ENCODE measurements around the gene MAPT. TPM values are rescaled to one million over a fixed set of nuclear protein-coding genes. Genes with fewer than 3 reads are reported as not detected.
"Not testable (repeated sequence)": the region's sequence is repeated elsewhere in the genome, so short reads cannot be mapped to it uniquely, and the experiment has no call there.

The MAPT gene
- total RNA-seq, 4 donors from 2014 or later: 3.6 to 6.5 (median 4.5) TPM

DNA sequence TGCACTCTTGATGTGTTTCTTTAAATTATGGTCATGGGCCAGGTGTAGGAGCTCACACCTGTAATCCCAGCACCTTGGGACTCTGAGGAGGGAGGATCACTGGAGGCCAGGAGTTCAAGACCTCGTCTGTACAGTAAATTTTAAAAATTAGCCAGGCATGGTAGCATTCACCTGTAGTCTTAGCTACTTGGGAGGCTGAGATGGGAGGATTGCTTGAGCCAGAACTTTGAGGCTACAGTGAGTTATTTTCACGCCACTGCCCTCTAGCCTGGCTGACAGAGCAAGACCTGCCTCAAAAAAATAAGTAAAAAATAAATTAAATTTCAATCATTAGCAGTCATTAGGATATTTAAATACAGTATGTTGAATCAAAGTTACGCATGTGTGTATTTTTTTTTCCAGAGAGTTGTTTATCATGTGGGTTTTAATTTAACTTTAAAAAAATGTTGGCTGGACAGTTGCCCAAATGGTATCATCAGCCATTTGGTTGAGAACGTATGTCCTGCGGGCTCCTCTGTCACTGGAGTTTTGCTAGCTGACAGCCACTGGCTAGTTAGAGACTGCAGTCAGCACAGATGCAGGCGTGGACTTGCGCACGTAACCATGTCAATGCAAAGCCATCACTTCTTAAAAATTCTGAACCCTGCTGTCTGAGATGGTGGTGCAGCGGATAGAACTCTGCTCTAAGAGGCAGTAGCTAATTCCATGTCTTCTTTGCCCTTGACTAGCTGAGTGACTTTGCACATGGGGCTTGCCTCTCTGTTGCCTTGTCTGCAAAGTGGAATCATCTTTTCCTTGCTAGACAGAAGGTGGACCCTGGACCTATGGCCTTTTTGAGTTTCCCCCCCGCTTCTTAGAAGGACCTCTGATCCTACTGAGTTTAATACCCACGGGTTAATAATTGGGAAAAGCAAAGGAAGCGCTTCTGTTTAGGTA lies 40.0 kb downstream of the MAPT start:
- no peaks in the 10 kb centered on the region for H3K36me3 ChIP-seq
- no peaks in the 10 kb centered on the region for H3K4me1 ChIP-seq
- DNase-seq (ENCODE audit: low spot score in 2 of 2): no peak
- no peak for TF ChIP-seq POLR2A (IDR thresholded peaks at IDR 0.05)
- TF ChIP-seq POLR2AphosphoS5 (IDR thresholded peaks at IDR 0.05): no peak
- TF ChIP-seq, protein P1, sequence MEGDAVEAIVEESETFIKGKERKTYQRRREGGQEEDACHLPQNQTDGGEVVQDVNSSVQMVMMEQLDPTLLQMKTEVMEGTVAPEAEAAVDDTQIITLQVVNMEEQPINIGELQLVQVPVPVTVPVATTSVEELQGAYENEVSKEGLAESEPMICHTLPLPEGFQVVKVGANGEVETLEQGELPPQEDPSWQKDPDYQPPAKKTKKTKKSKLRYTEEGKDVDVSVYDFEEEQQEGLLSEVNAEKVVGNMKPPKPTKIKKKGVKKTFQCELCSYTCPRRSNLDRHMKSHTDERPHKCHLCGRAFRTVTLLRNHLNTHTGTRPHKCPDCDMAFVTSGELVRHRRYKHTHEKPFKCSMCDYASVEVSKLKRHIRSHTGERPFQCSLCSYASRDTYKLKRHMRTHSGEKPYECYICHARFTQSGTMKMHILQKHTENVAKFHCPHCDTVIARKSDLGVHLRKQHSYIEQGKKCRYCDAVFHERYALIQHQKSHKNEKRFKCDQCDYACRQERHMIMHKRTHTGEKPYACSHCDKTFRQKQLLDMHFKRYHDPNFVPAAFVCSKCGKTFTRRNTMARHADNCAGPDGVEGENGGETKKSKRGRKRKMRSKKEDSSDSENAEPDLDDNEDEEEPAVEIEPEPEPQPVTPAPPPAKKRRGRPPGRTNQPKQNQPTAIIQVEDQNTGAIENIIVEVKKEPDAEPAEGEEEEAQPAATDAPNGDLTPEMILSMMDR (IDR thresholded peaks at IDR 0.05): no peak
- no peak for TF ChIP-seq EP300 (IDR thresholded peaks at IDR 0.05)
- no peaks in the 10 kb centered on the region for H3K9me3 ChIP-seq
- no peak overlapping the region for H3K4me3 ChIP-seq
- WGBS: 85% methylated on average over 12 of the region's 12 CpGs
- no peak overlapping the region for H3K27ac ChIP-seq
- no peaks in the 10 kb centered on the region for H3K27me3 ChIP-seq

DNA sequence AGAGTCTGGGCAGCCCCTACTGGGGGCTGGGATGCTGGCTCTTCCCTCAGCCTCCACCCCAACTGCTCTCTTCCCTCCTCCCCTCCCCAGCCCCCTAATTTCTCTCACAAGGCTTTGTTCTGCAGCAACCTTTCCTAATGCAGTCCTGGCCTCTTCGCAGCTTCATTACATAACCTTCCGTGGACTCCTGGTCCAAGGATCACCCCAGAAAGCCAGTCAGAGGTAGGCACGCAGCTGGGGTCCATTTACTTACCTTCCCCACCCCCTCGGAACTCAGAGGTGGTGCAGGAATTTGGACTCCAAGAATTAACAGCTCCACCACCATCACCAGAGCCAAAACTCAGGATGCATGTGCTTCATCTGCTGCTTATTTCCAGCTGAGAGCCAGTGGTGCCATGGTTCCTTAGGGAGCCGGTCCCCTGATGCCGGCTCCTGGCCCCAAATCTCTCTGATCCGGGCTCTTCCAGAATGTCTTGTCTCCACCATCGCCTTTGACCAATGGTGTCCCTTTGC lies 40.9 kb downstream of the MAPT start:
- Histone ChIP-seq H3K36me3 (no peaks in the 10 kb centered on the region), H3K27ac (no peak overlapping the region), H3K27me3 (no peaks in the 10 kb centered on the region), H3K4me1 (no peaks in the 10 kb centered on the region), H3K4me3 (no peak overlapping the region), H3K9me3 (no peaks in the 10 kb centered on the region)
- 88% methylated on average over 8 of the region's 8 CpGs for WGBS
- DNase-seq (ENCODE audit: low spot score in 2 of 2): no peak
- TF ChIP-seq, protein P1 (IDR thresholded peaks at IDR 0.05): no peak
- TF ChIP-seq EP300 (IDR thresholded peaks at IDR 0.05) (no peak), POLR2AphosphoS5 (IDR thresholded peaks at IDR 0.05) (no peak), POLR2A (IDR thresholded peaks at IDR 0.05) (no peak)

DNA sequence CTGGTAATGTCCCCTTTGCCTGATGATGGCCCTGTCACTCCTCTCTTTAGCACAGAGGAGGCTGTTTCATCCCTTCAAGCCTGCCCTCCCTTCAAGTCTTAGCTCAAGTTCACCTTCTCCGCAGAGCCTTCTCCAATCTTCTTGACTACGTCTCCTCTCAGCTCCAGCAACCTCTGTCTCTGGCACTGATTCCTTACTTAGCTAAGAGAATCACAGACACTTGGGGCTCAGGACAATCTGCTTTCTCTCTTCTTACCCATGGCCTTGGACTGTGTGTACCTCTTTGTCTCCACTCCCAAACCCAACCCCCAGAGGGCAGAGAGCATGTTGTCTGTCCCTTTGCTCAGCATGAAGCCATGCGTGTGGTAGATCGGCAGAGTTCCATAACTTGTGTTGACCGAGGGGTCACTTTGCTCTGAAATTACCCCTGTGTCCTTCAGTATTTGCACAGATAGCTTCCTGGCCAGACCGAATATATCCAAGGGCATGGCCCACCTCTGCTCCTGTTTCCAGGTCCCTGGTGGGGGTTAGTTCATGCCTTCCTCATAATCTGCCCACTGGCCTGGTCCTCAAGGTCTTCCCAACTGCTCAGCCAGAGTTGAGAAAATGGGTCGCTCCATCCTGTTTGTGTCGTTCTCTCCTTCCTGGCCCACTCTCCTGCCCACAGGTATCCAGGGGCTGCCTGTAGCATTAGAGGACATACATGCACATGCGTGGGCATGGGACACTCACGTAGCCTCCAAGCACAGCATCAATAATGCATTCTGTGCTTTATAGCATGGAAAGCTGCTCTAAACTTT lies 41.6 kb downstream of the MAPT start:
- Histone ChIP-seq H3K27ac (no peak overlapping the region), H3K36me3 (no peaks in the 10 kb centered on the region)
- DNase-seq (ENCODE audit: low spot score in 2 of 2): no peak

DNA sequence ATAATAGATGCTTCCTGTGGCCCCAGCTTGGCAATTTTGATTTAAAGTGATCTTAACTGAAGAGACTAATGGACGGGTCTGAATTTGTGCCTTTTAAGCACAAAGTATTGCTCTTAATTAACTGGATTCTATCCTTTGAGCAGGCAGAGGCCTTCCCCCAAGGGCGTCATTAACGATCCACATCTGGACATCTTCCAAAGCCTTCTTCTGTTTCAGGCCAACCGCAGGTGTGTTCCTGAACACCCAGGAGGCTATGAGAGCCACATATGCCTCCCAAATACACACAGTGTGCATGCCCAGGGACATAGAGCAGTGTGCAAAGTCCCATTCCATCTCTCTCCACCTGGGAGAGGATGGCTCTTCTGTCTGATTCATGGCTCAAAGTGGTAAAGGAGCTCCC lies 42.3 kb downstream of the MAPT start:
- Histone ChIP-seq H3K36me3 (no peaks in the 10 kb centered on the region), H3K9me3 (no peaks in the 10 kb centered on the region), H3K27ac (no peak overlapping the region), H3K4me1 (peaks cover 12% of the 10 kb centered on the region), H3K4me3 (no peak overlapping the region), H3K27me3 (no peaks in the 10 kb centered on the region)
- DNase-seq (ENCODE audit: low spot score in 2 of 2): no peak
- TF ChIP-seq, protein P1 (IDR thresholded peaks at IDR 0.05): no peak
- TF ChIP-seq POLR2A (IDR thresholded peaks at IDR 0.05) (no peak), POLR2AphosphoS5 (IDR thresholded peaks at IDR 0.05) (no peak)
- WGBS: 56% methylated on average over 4 of the region's 4 CpGs

More for the DNA sequence above, 41.6 kb downstream of the MAPT start:
- no peak for TF ChIP-seq EP300 (IDR thresholded peaks at IDR 0.05)
- Histone ChIP-seq H3K4me3 (no peak overlapping the region), H3K27me3 (no peaks in the 10 kb centered on the region), H3K9me3 (no peaks in the 10 kb centered on the region), H3K4me1 (peaks cover 5% of the 10 kb centered on the region)
- WGBS: 95% methylated on average over 10 of the region's 10 CpGs

DNA sequence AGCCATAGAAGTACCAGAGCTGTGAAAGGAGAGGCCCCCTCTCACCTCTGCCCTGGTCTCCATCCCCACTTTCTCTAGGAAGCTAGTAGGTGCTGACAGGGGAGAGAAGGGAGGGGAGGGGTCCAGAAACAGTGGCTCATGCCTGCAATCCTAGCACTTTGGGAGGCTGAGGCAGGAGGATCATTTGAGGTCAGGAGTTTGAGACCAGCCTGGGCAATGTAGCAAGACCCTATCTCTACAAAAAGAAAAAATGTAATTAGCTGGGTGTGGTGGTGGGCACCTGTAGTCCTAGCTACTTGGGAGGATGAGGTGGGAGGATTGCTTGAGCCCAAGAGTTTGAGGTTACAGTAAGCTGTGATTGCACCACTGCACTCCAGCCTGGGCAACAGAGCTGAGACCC lies 42.8 kb downstream of the MAPT start:
- not testable (repeated sequence) for H3K36me3 ChIP-seq; DNase-seq (ENCODE audit: low spot score in 2 of 2); H3K27ac ChIP-seq; H3K27me3 ChIP-seq; H3K9me3 ChIP-seq; H3K4me3 ChIP-seq
- H3K4me1 ChIP-seq: peaks cover 18% of the 10 kb centered on the region

DNA sequence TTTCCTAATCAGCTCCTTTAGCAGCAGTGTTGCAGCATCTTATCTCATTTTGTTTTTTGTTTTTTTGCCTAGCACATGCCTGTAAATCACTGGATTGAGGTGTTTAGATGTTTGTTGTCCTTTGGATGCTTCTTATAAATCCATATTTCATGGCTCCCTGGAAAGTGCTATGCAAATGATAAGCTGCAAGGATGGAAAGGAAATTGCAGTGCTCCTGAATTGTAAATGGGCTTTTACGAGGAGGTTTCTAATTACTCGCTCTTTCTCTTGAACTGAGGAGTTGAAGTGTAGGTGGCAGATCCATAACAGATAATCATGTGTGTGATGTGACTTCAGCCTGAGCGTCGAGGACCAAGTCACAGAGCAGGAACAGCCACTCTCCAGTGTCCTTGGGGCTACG lies 45.0 kb downstream of the MAPT start:
- TF ChIP-seq POLR2AphosphoS5 (IDR thresholded peaks at IDR 0.05) (no peak), POLR2A (IDR thresholded peaks at IDR 0.05) (no peak), EP300 (IDR thresholded peaks at IDR 0.05) (no peak)
- TF ChIP-seq, protein P1 (IDR thresholded peaks at IDR 0.05): no peak
- 86% methylated on average over 5 of the region's 5 CpGs for WGBS

More for the DNA sequence above, 45.0 kb downstream of the MAPT start:
- H3K4me3 ChIP-seq: no peak overlapping the region
- no peak overlapping the region for H3K27ac ChIP-seq
- no peaks in the 10 kb centered on the region for H3K36me3 ChIP-seq
- peaks cover 25% of the 10 kb centered on the region for H3K4me1 ChIP-seq
- H3K9me3 ChIP-seq: no peaks in the 10 kb centered on the region
- no peaks in the 10 kb centered on the region for H3K27me3 ChIP-seq
- DNase-seq (ENCODE audit: low spot score in 2 of 2): no peak
